GM23338 (cell line): ENCODE results near the gene GLUL. TPM values are rescaled to one million over a fixed set of nuclear protein-coding genes. Genes with fewer than 3 reads are reported as not detected.
A peak's percentile ranks its signal among the peaks of the same experiment; 100 is the strongest.
"Not testable (repeated sequence)": the region's sequence is repeated elsewhere in the genome, so short reads cannot be mapped to it uniquely, and the experiment has no call there.

Experiments
- ATAC-seq: fragments of 200-7000 bp; cut with Tn5 transposase; 3 replicates; pipeline ENCODE4 v1.9.1; 2020
- DNase-seq: peaks from one replicate; pipeline ENCODE4 v3.0.0-alpha.2; 2015; ENCODE audit warnings: low spot score
- H2AFZ ChIP-seq: fragments of 200-600 bp; sonication (generic); 2 replicates; pipeline ENCODE4 v1.8.0; 2016; ENCODE audit warnings: antibody characterized with exemption, mild to moderate bottlenecking, moderate library complexity
- H3F3A ChIP-seq: fragments of 200-600 bp; sonication (generic); replicated peaks from 2 replicates; pipeline ENCODE4 v1.8.0; 2017; ENCODE audit warnings: antibody characterized with exemption, mixed run types, low read depth
- H3K27ac ChIP-seq: fragments of 200-600 bp; sonication (generic); 2 replicates; pipeline ENCODE4 v1.6.1; 2016; ENCODE audit warnings: low read depth
- H3K27me3 ChIP-seq: fragments of 200-600 bp; sonication (generic); 2 replicates; pipeline ENCODE4 v1.8.0; 2016; ENCODE audit warnings: mild to moderate bottlenecking, mixed run types, moderate library complexity; ENCODE audit not compliant: insufficient read depth
- H3K36me3 ChIP-seq: fragments of 200-600 bp; sonication (generic); 2 replicates; pipeline ENCODE4 v1.8.0; 2016; ENCODE audit warnings: mild to moderate bottlenecking; ENCODE audit not compliant: insufficient read depth
- H3K4me1 ChIP-seq: fragments of 200-600 bp; sonication (generic); 2 replicates; pipeline ENCODE4 v1.8.0; 2016; ENCODE audit warnings: mild to moderate bottlenecking, moderate library complexity; ENCODE audit not compliant: insufficient read depth
- H3K4me2 ChIP-seq: fragments of 200-600 bp; sonication (generic); 2 replicates; pipeline ENCODE4 v1.7.1; 2017; ENCODE audit warnings: mixed run types
- H3K4me3 ChIP-seq: fragments of 200-600 bp; sonication (generic); 2 replicates; pipeline ENCODE4 v1.6.1; 2016; ENCODE audit warnings: mixed run types
- H3K79me2 ChIP-seq: fragments of 200-600 bp; sonication (generic); replicated peaks from 2 replicates; pipeline ENCODE4 v1.8.0; 2017; ENCODE audit warnings: mild to moderate bottlenecking; ENCODE audit not compliant: insufficient read depth
- H3K9me2 ChIP-seq: fragments of 200-600 bp; sonication (generic); 2 replicates; pipeline ENCODE4 v1.8.0; 2017; ENCODE audit not compliant: insufficient read depth
- H4K20me1 ChIP-seq: fragments of 200-600 bp; sonication (generic); replicated peaks from 2 replicates; pipeline ENCODE4 v1.8.0; 2017; ENCODE audit warnings: mild to moderate bottlenecking; ENCODE audit not compliant: insufficient read depth
- H3K27ac Mint-ChIP-seq: 2 replicates; pipeline ENCODE4 v1.8.0; 2020; ENCODE audit warnings: inconsistent platforms, mild to moderate bottlenecking, moderate library complexity, mixed read lengths
- H3K27me3 Mint-ChIP-seq: 3 replicates; pipeline ENCODE4 v1.8.0; 2022; ENCODE audit warnings: low read depth, mild to moderate bottlenecking, moderate library complexity, mixed read lengths, inconsistent platforms; ENCODE audit not compliant: insufficient read depth, poor library complexity
- H3K36me3 Mint-ChIP-seq: 3 replicates; pipeline ENCODE4 v1.8.0; 2021; ENCODE audit warnings: low read depth, mild to moderate bottlenecking, inconsistent platforms, moderate library complexity, mixed read lengths
- H3K4me1 Mint-ChIP-seq: 3 replicates; pipeline ENCODE4 v1.8.0; 2020; ENCODE audit warnings: mild to moderate bottlenecking, inconsistent platforms, mixed read lengths
- H3K4me3 Mint-ChIP-seq: 3 replicates; pipeline ENCODE4 v1.8.0; 2021; ENCODE audit warnings: moderate library complexity, mild to moderate bottlenecking, inconsistent platforms, mixed read lengths
- H3K9me3 Mint-ChIP-seq: 3 replicates; pipeline ENCODE4 v1.8.0; 2020; ENCODE audit warnings: moderate library complexity, mild to moderate bottlenecking, inconsistent platforms, mixed read lengths
- CREB1 ChIP-seq: fragments of 250-450 bp; sonication (Bioruptor Pico); IDR thresholded peaks from 2 replicates; pipeline ENCODE4 v1.5.0; 2020; ENCODE audit warnings: low read depth, mild to moderate bottlenecking, moderate library complexity
- ETS1 ChIP-seq: IDR thresholded peaks from 2 replicates; pipeline ENCODE4 v1.6.1; 2016; ENCODE audit warnings: antibody characterized with exemption
- EZH2phosphoT487 ChIP-seq: fragments of 200-600 bp; sonication (generic); IDR thresholded peaks from one replicate; pipeline ENCODE4 v1.8.1; 2018; ENCODE audit warnings: antibody characterized with exemption; ENCODE audit not compliant: unreplicated experiment
- POLR2AphosphoS5 ChIP-seq: IDR thresholded peaks from 2 replicates; pipeline ENCODE4 v1.6.1; 2016; ENCODE audit warnings: antibody characterized with exemption, low read depth
- polyA plus RNA-seq: library from polyadenylated mRNA; unstranded; fragments of >200 nt; fragmentation: Nextera tagmentation; extraction: Ambion mirVana; gene quantifications from 2 replicates; pipeline ENCODE4 v1.2.1, GENCODE V29; 2016
- total RNA-seq: library from RNA; depleted of rRNA; stranded (reverse); fragments of >200 nt; shearing (Covaris generic); gene quantifications from 2 replicates; pipeline ENCODE4 v1.2.3, GENCODE V29; 2014

Gene GLUL
- total and polyA plus RNA-seq, 2 experiments from 2014 or later, result 254 to 356 TPM

- Histone ChIP-seq H3K79me2 (peaks cover 23% of the 10 kb centered on the region), H3K9me2 (no peaks in the 10 kb centered on the region), H3K36me3 (peaks cover 53% of the 10 kb centered on the region), H3K4me2 (no peak overlapping the region), H3F3A (peaks cover 40% of the 10 kb centered on the region), H3K4me1 (no peaks in the 10 kb centered on the region), H3K4me3 (no peak overlapping the region), H2AFZ (no peak overlapping the region), H4K20me1 (peaks cover 46% of the 10 kb centered on the region), H3K27ac (0 out of 2 replicates have a peak overlapping the region, but pooled peaks have one; percentile 27), H3K27me3 (no peaks in the 10 kb centered on the region)
- Mint-ChIP-seq H3K4me1 (no peaks in the 10 kb centered on the region), H3K27me3 (peaks cover 5% of the 10 kb centered on the region), H3K4me3 (no peak overlapping the region), H3K9me3 (no peaks in the 10 kb centered on the region), H3K27ac (no peak overlapping the region), H3K36me3 (peaks cover 59% of the 10 kb centered on the region)
- DNase-seq (no peak), ATAC-seq (peak; percentile 33)
- TF ChIP-seq POLR2AphosphoS5, result peak; percentile 47
- no peak for TF ChIP-seq EZH2phosphoT487
Observed at GRCh38 chr1:182381962-182382819, 9.4 kb downstream of the GLUL start.

DNA sequence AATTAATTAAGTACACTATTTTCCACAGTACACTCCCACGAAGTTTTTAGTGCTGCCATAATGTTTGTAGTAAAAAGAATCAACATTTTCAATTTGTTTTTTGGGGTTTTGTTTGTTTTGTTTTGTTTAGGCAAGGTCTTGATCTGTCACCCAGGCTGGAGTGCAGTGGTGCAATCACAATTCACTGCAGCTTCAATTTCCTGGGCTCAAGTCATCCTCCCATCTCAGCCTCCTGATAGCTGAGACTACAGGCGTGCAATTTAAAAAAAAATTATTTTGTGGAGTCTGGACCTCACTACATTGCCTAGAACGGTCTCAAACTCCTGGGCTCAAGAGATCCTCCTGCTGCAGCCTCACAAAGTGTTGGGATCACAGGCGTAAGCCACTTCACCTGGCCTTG lies 11.4 kb downstream of the GLUL start:
- Mint-ChIP-seq H3K4me3 (no peak overlapping the region), H3K4me1 (no peaks in the 10 kb centered on the region), H3K27me3 (peaks cover 3% of the 10 kb centered on the region), H3K27ac (no peak overlapping the region), H3K9me3 (no peaks in the 10 kb centered on the region), H3K36me3 (peaks cover 39% of the 10 kb centered on the region)
- Histone ChIP-seq H3K36me3 (peaks cover 33% of the 10 kb centered on the region), H3K4me1 (no peaks in the 10 kb centered on the region), H3K4me2 (no peak overlapping the region), H3K27me3 (no peaks in the 10 kb centered on the region), H3F3A (peaks cover 20% of the 10 kb centered on the region), H3K4me3 (no peak overlapping the region), H3K27ac (no peak overlapping the region), H3K79me2 (peaks cover 4% of the 10 kb centered on the region; the same call in 1 of the 2 replicates), H4K20me1 (peaks cover 26% of the 10 kb centered on the region), H3K9me2 (no peaks in the 10 kb centered on the region), H2AFZ (no peak overlapping the region)
- DNase-seq, result no peak
- no peak for ATAC-seq
- TF ChIP-seq ETS1 (no peak), CREB1 (no peak), POLR2AphosphoS5 (no peak), EZH2phosphoT487 (no peak)

DNA sequence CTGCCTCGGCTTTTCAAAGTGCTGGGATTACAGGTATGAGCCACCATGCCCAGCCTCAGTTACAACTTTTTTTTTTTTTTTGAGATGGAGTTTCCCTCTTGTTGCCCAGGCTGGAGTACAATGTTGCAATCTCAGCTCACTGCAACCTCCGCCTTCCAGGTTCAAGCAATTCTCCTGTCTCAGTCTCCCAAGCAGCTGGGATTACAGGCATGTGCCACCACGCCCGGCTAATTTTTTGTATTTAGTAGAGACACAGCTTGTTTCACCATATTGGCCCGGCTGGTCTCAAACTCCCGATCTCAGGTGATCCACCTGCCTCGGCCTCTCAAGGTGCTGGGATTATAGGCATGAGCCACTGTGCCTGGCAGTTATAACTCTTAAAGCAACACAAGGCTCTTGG lies 11.8 kb downstream of the GLUL start:
- not testable (repeated sequence) for H3K27ac Mint-ChIP-seq, H3K4me3 ChIP-seq, H3K9me3 Mint-ChIP-seq, H3K27me3 ChIP-seq, H3K4me3 Mint-ChIP-seq, H3K27ac ChIP-seq, DNase-seq, H3K4me1 ChIP-seq, H2AFZ ChIP-seq, H3K9me2 ChIP-seq, H3K4me2 ChIP-seq, H3K27me3 Mint-ChIP-seq, ATAC-seq, H3K4me1 Mint-ChIP-seq, H3K79me2 ChIP-seq
- peaks cover 18% of the 10 kb centered on the region for H3F3A ChIP-seq
- H4K20me1 ChIP-seq, result peaks cover 25% of the 10 kb centered on the region
- H3K36me3 Mint-ChIP-seq, result peaks cover 35% of the 10 kb centered on the region
- H3K36me3 ChIP-seq, result peaks cover 29% of the 10 kb centered on the region
